ENCODE results near the gene ACAN. TPM values are rescaled to one million over a fixed set of nuclear protein-coding genes. Genes with fewer than 3 reads are reported as not detected.

Gene ACAN
- total and polyA plus RNA-seq, 2 of the 8 experiments (the other 6 are each of a cell fraction or from before 2014, with no cell fraction given) = 0.71 to 0.73 TPM

DNA sequence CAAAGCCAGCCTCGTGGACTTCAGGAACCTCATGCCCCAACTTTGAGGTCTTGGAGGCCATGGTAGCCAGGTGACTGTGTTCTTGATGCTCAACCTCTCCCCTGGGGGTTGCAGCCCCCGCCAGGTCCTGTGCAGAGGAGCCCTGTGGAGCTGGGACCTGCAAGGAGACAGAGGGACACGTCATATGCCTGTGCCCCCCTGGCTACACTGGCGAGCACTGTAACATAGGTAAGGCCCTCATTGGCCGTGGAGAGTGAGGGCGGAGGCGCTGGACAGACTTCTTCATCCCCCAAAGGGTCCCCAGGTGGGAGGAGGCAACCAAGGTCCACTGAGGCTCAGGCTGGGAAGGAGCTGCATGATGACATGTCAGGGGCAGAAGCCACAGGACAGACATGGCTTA is 57.0 kb downstream of the ACAN start:
- H3K18ac ChIP-seq (ENCODE audit: extremely low read depth, low read length) = no peak overlapping the region
- no peak overlapping the region for H3K23ac ChIP-seq (ENCODE audit: insufficient read length)
- no peaks in the 10 kb centered on the region for H3K4me1 ChIP-seq (replicated peaks in 1 of 4; ENCODE audit: control insufficient read depth in 3 of 4, insufficient read depth in 4 of 4, low read length in 3 of 4)
- ChIA-PET CTCF (ENCODE audit: partially characterized antibody) (interaction anchor here (0.6 to 4.0 kb wide), 6 partner anchors 11 to 292 kb away, joined by 4 to 11 read pairs (median 4); partner anchors contain the start of gene HAPLN3), POLR2A (ENCODE audit: partially characterized antibody) (no interaction called here)
- TF ChIP-seq, protein P1, sequence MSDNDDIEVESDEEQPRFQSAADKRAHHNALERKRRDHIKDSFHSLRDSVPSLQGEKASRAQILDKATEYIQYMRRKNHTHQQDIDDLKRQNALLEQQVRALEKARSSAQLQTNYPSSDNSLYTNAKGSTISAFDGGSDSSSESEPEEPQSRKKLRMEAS (IDR thresholded peaks at IDR 0.05) = no peak
- TF ChIP-seq POLR2A (IDR thresholded peaks at IDR 0.05; ENCODE audit: control extremely low read depth in 1 of 2, low read depth in 2 of 2, low read length in 2 of 2) = no peak
- TF ChIP-seq SIN3A (conservative IDR thresholded peaks at IDR 0.05 in 1 of 2, IDR thresholded peaks at IDR 0.05 in 1 of 2; ENCODE audit: low read depth in 1 of 2, low read length in 2 of 2) = no peak
- TF ChIP-seq, protein P2, sequence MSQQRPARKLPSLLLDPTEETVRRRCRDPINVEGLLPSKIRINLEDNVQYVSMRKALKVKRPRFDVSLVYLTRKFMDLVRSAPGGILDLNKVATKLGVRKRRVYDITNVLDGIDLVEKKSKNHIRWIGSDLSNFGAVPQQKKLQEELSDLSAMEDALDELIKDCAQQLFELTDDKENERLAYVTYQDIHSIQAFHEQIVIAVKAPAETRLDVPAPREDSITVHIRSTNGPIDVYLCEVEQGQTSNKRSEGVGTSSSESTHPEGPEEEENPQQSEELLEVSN (IDR thresholded peaks at IDR 0.05) = no peak
- TF ChIP-seq, protein P3, sequence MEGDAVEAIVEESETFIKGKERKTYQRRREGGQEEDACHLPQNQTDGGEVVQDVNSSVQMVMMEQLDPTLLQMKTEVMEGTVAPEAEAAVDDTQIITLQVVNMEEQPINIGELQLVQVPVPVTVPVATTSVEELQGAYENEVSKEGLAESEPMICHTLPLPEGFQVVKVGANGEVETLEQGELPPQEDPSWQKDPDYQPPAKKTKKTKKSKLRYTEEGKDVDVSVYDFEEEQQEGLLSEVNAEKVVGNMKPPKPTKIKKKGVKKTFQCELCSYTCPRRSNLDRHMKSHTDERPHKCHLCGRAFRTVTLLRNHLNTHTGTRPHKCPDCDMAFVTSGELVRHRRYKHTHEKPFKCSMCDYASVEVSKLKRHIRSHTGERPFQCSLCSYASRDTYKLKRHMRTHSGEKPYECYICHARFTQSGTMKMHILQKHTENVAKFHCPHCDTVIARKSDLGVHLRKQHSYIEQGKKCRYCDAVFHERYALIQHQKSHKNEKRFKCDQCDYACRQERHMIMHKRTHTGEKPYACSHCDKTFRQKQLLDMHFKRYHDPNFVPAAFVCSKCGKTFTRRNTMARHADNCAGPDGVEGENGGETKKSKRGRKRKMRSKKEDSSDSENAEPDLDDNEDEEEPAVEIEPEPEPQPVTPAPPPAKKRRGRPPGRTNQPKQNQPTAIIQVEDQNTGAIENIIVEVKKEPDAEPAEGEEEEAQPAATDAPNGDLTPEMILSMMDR (IDR thresholded peaks at IDR 0.05; ENCODE audit: control extremely low read depth in 1 of 3, insufficient read depth in 1 of 3, low read depth in 1 of 3, low read length in 3 of 3) = no peak
- no peak for TF ChIP-seq KDM5A (IDR thresholded peaks at IDR 0.05; ENCODE audit: low read length)
- TF ChIP-seq EZH2 (IDR thresholded peaks at IDR 0.05; ENCODE audit: low read depth, low read length, severe bottlenecking) = no peak
- no peak overlapping the region for H2BK5ac ChIP-seq (ENCODE audit: low read depth, low read length)
- FAIRE-seq (no peak), DNase-seq (ENCODE audit: low read depth in 1 of 2, low spot score in 2 of 2) (no peak)
- H4K20me1 ChIP-seq (replicated peaks in 1 of 2; ENCODE audit: control insufficient read depth in 1 of 2, insufficient read depth in 2 of 2, low read length in 2 of 2) = no peaks in the 10 kb centered on the region
- no peak overlapping the region for H3K27ac ChIP-seq (ENCODE audit: low read depth, low read length)
- no peak overlapping the region for H2BK20ac ChIP-seq (ENCODE audit: low read length)
- H3K56ac ChIP-seq (replicated peaks; ENCODE audit: insufficient read length, low read depth, low read length) = no peak overlapping the region
- no peak overlapping the region for H3K4me2 ChIP-seq (ENCODE audit: insufficient read depth in 1 of 2, low read depth in 2 of 2, low read length in 2 of 2)
- no peaks in the 10 kb centered on the region for H3K23me2 ChIP-seq (ENCODE audit: low read depth, low read length)
- no peaks in the 10 kb centered on the region for H3K27me3 ChIP-seq (replicated peaks in 1 of 4; ENCODE audit: control insufficient read depth in 3 of 4, extremely low read depth in 1 of 4, insufficient read depth in 3 of 4, low read length in 3 of 4)
- no peak overlapping the region for H2AFZ ChIP-seq (ENCODE audit: low read length)
- no peaks in the 10 kb centered on the region for H3K79me2 ChIP-seq (ENCODE audit: control insufficient read depth in 1 of 2, insufficient read depth in 2 of 2, low read length in 2 of 2)
- H3K79me1 ChIP-seq (ENCODE audit: low read depth, low read length) = no peaks in the 10 kb centered on the region
- no peak overlapping the region for H4K91ac ChIP-seq (replicated peaks; ENCODE audit: insufficient read length, low read length)
- no peak overlapping the region for H2BK120ac ChIP-seq (replicated peaks; ENCODE audit: low read depth, low read length)
- H4K8ac ChIP-seq (ENCODE audit: extremely low read depth, insufficient read depth, low read length) = no peak overlapping the region
- no peak overlapping the region for H4K5ac ChIP-seq (ENCODE audit: insufficient read length, low read depth, low read length)
- no peak overlapping the region for H2BK15ac ChIP-seq (ENCODE audit: low read length)
- H2BK12ac ChIP-seq (ENCODE audit: low read depth, low read length) = no peak overlapping the region
- no peak overlapping the region for H3K9ac ChIP-seq (replicated peaks in 1 of 4; ENCODE audit: extremely low read depth in 1 of 4, low read depth in 3 of 4, low read length in 3 of 4)
- no peak overlapping the region for H3K14ac ChIP-seq (ENCODE audit: insufficient read length)
- no peak overlapping the region for H2AK5ac ChIP-seq (ENCODE audit: low read depth, low read length)
- no peaks in the 10 kb centered on the region for H3K36me3 ChIP-seq (ENCODE audit: control insufficient read depth in 2 of 4, insufficient read depth in 4 of 4, low read length in 3 of 4)
- H3K4ac ChIP-seq (replicated peaks; ENCODE audit: insufficient read length, low read depth, low read length) = no peak overlapping the region
- 82% methylated on average over 7 of the region's 7 CpGs; no CpG with 5 or more reads in 1 of the 2 experiments for WGBS, 2 experiments (ENCODE audit: extremely low coverage in 1 of 2, insufficient coverage in 1 of 2, insufficient read length in 1 of 2, insufficient replicate concordance in 2 of 2, low coverage in 1 of 2, low lambda C conversion rate in 2 of 2, missing lambda C conversion rate in 1 of 2)
- H3K9me3 ChIP-seq (ENCODE audit: insufficient read depth in 2 of 2, low read depth in 1 of 2, low read length in 1 of 2) = peaks cover 1 to 6% of the 10 kb centered on the region in 2 experiments
- no peak overlapping the region for H3K4me3 ChIP-seq (ENCODE audit: extremely low read depth in 1 of 4, insufficient read depth in 2 of 4, low read depth in 3 of 4, low read length in 4 of 4)
